Measurements from ENCODE around the gene PIRT.

Gene PIRT

DNA sequence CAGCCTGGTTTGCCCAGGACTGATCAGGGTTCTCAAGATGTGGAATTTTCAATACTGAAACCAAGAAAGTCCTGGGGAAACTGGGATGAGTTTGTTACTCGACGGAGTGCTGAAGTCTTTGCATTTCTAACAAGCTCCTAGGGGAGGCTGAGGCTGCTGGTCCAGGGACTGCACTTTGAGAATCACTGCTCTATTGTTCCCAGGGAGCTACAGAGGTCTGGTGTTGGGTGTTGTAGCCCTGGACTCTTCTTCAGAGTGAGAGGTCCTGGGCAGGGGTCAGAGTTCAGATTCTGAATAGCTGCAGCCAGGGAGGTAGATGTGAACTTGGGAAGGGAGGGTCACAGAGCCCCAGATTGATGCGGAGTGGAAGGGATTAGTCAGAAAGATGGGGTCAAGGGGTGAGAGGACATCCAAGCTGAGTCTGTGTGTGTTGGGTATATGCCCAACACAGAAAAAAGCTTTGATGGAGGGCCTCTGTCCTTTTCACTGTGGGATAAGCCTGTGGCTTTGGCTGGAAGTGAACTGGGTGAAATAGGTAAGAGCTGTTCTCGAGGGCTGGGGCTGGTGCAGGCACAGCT lies 48.1 kb downstream of the PIRT start:
- no peak for DNase-seq (ENCODE audit: low read depth, low spot score)

DNA sequence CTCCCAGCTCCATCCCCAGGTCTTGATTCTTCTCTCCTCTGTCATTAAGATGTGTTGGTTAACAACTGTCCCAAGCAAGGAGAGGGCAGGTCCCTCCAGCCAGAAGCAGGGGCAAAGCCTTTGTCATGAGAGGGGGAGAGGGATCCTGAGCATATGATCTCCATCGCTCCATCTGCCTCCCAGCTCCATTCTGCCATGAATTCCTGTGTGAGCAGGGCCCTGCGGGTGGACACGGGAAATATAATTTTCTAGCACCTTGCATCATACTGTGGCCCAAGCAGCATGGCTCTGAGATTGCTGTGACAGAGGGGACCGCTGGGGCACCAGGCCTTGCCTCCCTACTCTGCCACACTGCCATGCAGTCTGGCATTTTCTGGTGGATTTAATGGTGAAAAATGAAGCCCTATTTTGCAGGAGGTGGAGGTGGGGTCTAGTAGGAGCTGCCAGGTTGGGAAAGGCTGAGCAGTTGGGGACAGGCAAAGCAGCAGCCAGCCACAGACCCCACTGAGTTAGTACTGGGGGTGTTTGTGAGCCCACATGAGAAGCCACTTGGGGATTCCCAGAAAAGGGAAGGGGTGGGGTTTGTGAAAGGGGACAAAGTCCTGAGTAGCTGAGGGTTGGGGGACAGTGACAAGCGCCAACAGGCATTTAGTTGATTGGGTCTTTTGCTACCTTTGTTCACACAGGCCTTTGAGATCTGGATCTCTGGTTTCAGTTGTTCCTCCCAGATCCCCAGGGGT lies 50.4 kb downstream of the PIRT start:
- no peak for DNase-seq (ENCODE audit: low read depth, low spot score)

DNA sequence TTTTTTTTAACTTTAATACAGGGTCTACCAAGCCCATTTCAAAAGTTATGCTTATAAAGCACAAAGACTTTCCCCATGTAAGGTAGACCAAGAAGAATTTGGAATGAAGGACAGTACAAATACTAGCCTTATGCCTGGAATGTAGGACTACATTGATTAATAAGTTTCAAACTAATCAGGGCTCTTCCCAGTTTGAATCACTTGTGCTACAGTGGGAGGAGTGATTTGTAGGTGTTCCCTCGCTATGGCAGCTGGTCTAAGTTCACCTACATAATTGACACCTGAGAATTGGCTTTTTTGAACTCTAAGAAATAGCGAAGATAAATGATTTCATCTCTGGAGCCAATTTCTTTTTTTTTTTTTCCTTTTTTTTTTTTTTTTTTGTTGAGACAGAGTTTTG lies 52.6 kb downstream of the PIRT start:
- DNase-seq (ENCODE audit: low read depth, low spot score) = no peak

DNA sequence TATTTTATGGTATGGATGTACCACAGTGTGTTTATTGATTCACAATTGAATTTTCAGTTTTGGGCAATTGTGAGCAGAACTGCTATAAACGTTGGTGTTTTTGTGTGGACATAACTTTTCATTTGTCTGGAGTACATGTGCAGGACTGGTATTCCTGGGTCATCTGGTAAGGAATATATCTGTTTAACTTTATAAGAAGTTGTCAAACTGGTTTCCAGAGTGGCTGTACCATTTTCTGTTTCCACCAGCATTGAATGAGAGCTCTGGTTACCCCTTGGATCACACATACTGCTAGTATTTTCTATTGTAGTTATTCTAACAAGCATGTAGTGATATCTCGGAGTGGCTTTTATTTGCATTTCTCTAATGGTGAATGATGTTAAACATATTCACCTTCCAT lies 58.3 kb downstream of the PIRT start:
- no peak for DNase-seq (ENCODE audit: low read depth, low spot score)

GRCh38 chr17:10777890-10778289 lies 60.0 kb downstream of the PIRT start:
- no peak for DNase-seq (ENCODE audit: low read depth, low spot score)

DNA sequence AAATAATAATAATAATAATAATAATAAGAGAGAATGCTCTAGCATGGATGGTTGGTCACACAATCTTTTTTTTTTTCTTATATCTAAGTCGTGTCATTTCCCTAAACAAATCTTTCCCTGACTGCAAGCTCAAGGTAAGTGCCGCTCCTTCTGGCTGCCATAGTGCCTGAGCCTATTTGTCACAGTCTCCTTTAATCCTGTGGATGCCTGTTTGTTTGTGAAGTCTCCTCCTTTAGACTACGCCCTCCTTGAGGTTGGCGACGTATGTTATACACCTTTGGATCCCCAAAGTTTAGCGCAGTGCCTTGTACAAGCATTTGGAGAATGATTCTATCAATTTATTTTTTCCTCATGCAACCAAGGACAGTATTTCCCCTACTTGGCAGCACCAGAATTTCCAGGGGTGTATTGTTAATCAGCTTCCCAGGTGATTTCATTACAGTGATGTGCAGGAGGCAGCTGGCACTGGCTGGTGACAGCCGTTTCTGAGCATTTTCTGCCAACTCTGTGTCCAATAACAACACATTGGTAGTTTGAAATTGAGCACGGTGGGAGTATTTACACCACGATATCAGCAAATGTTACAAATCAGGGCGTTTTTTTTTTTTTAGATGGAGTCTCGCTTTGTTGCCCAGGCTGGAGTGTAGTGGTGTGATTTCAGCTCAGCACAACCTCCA lies 60.6 kb downstream of the PIRT start:
- no peak for DNase-seq (ENCODE audit: low read depth, low spot score)

DNA sequence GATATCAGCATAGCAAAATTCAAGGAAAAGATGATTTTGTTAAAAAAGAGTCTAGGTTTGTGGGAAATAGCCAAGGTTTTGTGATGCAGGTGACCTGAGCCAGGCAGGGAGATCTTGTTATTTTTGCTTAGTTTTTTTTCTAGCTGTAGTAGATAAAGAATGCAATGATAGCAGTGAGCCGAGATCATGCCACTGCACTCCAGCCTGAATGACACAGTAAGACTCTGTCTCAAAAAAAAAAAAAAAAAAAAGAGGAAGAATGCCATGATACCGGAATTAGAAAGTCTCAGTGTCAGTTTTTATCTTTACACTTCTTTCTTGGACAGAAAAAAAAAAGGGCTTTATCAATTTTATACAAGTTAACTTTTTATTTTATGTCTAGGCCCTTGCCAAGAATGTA lies 61.5 kb downstream of the PIRT start:
- DNase-seq (ENCODE audit: low read depth, low spot score) = no peak

GRCh38 chr17:10775740-10776356 lies 62.0 kb downstream of the PIRT start:
- DNase-seq (ENCODE audit: low read depth, low spot score) = no peak

- DNase-seq (ENCODE audit: low read depth, low spot score) = no peak
Observed at GRCh38 chr17:10775058-10775457, 62.8 kb downstream of the PIRT start.

DNA sequence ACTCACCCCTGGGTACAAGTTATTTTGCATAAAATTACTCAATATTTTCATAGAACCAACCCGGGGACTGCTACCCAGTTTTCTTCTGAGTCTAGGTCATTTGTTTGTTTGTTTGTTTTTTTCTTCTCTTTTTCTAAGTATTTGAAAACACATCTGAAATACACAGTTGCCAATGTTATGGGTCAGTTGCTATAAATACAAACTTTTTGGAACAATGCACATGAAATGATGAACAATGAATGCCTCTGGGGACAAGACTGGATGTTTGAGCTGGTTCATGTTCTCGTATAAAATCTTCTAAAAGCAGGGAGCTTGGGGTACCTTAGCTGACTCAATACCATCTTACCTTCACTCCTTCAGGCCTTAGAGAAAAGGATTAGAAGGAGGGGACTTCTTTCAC lies 64.5 kb downstream of the PIRT start:
- no peak for DNase-seq (ENCODE audit: low read depth, low spot score)
